Measurements from ENCODE around the gene CCDC178.

DNA sequence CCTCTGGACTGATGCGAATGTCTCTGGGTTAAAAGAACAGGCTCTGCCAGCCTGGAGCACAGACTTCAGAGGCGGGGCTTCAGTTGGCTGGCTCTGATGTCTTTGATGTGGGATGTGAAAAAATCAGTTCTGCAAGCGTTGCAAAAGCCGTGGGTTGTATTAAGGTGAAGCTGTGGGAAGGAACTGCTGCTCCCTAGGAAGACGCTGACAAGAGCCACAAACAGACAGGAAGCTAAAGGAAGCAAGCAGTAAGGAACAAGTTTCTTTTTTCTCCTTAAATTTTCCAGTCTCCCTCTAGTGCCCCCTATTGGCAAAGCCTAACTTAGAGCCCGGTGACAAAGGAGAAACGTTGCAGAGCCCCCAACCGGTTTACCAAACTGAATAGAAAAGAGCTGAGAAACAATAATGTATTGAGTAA, 239.0 kb downstream of the CCDC178 start:
- no peak for TF ChIP-seq POLR2A (IDR thresholded peaks at IDR 0.05)
- TF ChIP-seq, protein P1, sequence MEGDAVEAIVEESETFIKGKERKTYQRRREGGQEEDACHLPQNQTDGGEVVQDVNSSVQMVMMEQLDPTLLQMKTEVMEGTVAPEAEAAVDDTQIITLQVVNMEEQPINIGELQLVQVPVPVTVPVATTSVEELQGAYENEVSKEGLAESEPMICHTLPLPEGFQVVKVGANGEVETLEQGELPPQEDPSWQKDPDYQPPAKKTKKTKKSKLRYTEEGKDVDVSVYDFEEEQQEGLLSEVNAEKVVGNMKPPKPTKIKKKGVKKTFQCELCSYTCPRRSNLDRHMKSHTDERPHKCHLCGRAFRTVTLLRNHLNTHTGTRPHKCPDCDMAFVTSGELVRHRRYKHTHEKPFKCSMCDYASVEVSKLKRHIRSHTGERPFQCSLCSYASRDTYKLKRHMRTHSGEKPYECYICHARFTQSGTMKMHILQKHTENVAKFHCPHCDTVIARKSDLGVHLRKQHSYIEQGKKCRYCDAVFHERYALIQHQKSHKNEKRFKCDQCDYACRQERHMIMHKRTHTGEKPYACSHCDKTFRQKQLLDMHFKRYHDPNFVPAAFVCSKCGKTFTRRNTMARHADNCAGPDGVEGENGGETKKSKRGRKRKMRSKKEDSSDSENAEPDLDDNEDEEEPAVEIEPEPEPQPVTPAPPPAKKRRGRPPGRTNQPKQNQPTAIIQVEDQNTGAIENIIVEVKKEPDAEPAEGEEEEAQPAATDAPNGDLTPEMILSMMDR (IDR thresholded peaks at IDR 0.05): peak in 4 of 6 experiments; percentile 19 to 34 (median 28)

Measured in esophagus squamous epithelium (tissue), 4 donors.